ENCODE results near the gene ANKRD18B. TPM values are rescaled to one million over a fixed set of nuclear protein-coding genes. Genes with fewer than 3 reads are reported as not detected.
A peak's percentile ranks its signal among the peaks of the same experiment; 100 is the strongest.
"Not testable (repeated sequence)": the region's sequence is repeated elsewhere in the genome, so short reads cannot be mapped to it uniquely, and the experiment has no call there.

The ANKRD18B gene
- 1 to 10 TPM in 3 of 4 donors, under 1 TPM in 1; 0.93 to 1.4 (median 1.1) TPM for polyA plus RNA-seq (ENCODE audit: insufficient read length in 4 of 4)

DNA sequence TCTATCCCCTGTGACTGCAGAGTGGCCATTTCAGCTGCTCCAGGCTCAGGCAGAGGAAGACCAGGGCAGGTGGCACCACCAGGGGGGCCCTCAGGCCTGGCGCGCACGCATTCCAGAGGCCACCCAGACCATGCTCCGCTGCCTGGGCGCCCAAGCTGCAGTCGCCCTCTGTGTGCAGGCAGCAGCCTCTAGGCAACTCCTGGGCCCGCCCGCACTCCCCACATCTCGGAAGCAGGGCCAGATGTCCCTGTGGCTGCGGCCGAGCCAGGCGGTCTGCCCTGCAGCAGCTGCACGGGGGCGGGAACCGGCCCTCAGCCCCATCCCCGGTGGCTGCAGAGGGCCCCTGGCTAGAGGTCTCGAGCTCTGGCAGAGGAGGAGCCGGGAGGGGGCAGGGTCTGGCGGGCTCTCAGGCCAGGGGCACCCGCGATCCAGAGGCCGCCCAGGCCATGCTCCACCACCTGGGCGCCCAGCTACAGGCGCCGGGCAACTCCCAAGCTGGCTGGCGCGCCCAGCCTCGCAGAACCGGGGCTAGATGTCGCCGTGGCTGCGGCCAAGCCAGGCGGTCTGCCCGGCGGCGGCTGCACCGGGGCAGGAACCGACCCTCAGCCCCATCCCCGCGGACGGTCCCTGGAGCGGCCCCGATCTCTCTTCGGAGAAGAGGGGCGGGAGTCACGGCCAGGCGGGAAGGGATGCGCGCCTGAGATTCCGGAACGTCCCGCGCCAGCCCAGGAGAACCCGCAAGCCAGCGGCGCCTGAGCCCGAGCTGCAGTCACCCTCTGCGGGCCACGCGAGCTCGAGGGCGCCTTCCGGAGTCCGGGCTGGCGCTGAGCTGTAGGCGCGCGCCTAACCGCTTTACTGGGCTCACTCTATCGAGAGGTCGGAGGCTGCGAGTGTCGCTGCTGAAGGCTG, at the start of gene ANKRD18B:
Gene ANKRD18B (plus strand): TSS at position 855 of the 909 bp plus-strand sequence. CDS start 239 bp downstream, outside the sequence.
- DNase-seq (ENCODE audit: low read depth in 4 of 4, low spot score in 3 of 4) = peak in 1 of 4 donors; percentile 16

DNA sequence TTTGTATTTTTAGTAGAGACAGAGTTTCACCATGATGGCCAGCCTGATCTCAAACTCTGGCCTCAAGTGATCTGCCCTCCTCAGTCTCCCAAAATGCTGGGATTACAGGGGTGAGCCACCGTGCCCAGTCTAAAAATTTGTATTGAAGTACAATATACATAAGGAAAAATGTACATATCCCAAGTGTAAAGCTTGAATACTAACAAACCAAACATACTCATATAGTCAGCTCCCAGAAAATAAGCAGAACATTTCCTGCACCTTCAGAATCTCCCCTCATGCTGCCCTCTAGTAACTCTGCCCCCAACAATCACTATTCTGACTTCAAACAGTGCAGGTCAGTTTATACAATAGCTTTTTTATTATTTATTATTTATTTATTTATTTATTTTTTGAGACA, 48.7 kb upstream of the ANKRD18B start:
- no peak for DNase-seq (ENCODE audit: low read depth in 4 of 4, low spot score in 3 of 4)

DNA sequence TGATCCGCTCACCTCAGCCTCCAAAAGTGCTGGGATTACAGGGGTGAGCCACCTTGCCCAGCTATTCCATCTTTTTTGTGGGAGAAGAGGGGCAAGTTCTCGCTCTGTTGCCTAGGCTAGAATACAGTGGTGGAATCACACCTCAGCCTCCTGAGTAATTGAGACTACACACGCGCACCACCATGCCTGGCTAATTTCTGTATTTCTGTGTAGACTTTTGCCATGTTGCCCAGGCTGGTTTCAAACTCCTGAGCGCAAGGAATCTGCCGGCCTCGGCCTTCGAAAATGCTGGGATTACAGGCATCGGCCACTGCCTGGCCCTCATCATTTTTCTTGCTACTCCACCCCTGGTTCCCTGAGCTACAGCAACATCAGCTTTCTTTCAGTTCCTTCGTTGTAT, 47.5 kb upstream of the ANKRD18B start:
- DNase-seq (ENCODE audit: low read depth in 4 of 4, low spot score in 3 of 4) = no peak

DNA sequence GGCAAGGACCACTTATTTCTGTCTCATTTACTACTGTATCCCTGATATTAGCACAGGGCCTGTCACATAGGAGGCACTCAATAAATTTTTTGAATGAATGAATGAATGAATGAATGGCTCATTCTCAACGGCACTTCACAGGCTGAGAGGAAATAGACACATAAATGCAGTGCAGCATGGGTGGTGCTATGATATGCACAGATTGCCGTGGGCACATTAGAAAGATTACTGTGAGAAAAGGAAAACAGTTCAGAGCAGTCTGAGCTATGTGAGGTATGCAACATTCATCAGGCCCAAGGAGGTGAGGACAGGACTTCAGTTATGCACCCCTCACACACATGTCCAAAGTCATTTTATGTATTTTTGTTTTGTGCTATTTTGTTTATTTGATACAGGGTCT, 43.9 kb upstream of the ANKRD18B start:
- DNase-seq (ENCODE audit: low read depth in 4 of 4, low spot score in 3 of 4) = no peak

DNA sequence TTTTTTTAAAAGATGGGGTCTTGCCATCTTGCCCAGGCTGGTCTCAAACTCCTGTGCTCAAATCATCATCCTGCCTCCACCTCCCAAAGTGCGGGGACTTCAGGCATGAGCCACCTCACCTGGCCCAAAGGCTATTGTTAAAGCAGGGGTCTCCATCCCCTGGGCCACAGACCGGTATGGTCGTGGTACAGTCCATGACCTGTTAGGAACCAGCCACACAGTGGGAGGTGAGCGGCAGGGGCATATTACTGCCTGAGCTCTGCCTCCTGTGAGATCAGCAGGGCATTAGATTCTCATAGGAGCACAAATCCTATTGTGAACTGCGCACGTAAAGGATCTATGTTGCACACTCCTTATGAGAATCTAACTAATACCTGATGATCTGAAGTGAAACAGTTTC, 43.1 kb upstream of the ANKRD18B start:
- no peak for DNase-seq (ENCODE audit: low read depth in 4 of 4, low spot score in 3 of 4)

DNA sequence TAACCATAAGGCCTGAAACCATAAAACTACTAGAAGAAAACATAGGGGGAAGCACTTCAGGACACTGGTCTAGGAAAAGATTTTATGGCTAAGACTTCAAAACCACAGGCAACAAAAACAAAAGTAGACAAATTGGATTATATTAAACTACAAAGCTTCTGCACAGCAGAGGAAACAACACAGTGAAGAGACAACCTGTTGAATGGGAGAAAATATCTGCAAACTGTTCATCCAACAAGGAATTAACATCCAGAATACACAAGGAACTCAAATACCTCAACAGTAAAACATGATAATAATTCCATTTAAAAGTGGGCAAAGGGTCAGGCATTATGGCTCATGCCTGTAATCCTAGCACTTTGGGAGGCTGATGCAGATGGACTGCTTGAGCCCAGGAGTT, 38.7 kb upstream of the ANKRD18B start:
- DNase-seq (ENCODE audit: low read depth in 4 of 4, low spot score in 3 of 4) = not testable (repeated sequence)

DNA sequence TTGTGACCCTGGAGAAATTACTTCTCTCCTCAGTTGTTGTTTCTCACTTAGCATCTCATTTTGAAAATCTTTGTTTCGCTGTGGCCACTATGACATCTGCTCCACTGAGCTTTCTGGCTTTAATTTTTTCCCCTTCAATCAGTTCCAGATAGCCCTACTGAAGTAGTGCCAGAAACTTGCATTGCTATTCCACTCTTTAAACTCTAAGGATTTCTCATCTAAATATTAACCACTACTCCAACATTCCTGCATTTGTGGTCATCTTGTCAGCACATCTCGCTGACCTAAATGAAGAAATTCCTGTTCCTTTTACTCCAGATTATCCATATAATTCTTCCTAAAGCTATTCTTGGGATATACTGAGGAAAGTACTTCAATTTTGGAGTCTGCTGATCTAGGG, 35.0 kb upstream of the ANKRD18B start:
- DNase-seq (ENCODE audit: low read depth in 4 of 4, low spot score in 3 of 4) = no peak

DNA sequence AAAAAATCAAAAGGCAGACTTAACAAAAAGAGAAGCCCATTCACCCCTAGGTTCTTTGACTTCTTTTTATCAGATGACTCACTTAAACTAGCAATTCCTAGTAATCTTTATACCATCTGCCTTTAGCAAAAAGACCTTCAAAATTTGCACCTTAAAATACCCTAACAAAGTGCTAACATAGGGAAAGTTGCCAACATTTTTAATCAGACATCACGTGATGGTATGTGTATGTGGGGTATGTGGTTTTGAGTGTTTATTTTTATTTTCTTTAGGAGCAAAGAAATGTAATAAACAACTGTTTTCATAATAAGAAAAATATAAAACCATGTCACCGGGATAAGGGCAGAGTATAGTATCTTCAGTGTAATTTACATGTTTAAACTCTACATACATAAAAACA, 30.2 kb upstream of the ANKRD18B start:
- DNase-seq (ENCODE audit: low read depth in 4 of 4, low spot score in 3 of 4) = not testable (repeated sequence)

DNA sequence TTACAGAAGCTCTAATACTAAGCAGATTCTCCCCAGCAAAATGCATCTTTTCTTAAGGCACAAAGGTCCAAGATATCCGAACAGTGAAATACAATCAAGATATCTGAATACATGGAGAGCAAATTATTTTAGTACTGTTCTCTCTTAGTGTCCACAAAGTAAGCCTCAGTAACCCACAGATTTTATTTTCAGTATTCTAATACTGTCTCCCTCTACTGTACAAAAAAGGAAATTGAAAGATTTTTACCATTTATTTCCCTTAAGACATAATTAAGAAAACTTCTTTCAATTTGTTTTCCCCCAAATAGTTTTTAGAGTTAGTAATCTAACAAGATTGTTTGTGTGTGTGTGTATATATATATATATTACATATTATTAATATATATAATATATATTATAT, 25.7 kb upstream of the ANKRD18B start:
- DNase-seq (ENCODE audit: low read depth in 4 of 4, low spot score in 3 of 4) = no peak

DNA sequence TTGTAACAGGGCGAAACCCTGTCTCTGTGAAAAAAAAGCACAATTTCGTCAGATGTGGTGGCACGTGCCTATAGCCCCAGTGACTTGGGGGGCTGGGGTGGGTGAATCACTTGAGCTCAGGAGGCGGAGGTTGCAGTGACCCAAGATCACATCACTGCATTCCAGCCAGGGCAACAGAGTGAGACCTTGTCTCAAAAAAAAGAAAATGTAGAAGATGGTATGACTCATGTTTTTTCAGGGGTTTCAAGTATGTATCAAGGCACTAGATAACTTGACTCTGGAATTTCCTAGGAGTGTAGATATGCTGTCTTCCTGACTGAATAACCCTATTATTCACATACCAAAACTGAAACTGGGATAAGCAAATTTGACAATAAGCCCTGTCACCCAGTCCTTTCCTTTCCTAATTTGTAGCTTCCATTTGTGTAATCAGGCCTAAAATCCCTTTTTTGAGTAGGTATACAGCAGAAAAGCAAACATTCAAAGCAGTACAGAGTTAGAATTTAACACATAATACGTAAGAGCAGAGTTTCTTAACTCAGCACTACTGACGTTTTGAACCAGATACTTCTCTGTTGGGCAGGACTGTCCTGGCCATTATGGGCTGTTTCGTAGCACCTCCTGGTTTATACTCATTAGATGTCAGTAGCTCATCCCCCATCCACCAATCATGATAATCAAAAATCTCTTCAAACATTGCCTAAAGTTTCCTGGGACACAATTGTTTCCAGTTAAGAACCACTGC, 17.3 kb upstream of the ANKRD18B start:
- no peak for DNase-seq (ENCODE audit: low read depth in 4 of 4, low spot score in 3 of 4)

DNA sequence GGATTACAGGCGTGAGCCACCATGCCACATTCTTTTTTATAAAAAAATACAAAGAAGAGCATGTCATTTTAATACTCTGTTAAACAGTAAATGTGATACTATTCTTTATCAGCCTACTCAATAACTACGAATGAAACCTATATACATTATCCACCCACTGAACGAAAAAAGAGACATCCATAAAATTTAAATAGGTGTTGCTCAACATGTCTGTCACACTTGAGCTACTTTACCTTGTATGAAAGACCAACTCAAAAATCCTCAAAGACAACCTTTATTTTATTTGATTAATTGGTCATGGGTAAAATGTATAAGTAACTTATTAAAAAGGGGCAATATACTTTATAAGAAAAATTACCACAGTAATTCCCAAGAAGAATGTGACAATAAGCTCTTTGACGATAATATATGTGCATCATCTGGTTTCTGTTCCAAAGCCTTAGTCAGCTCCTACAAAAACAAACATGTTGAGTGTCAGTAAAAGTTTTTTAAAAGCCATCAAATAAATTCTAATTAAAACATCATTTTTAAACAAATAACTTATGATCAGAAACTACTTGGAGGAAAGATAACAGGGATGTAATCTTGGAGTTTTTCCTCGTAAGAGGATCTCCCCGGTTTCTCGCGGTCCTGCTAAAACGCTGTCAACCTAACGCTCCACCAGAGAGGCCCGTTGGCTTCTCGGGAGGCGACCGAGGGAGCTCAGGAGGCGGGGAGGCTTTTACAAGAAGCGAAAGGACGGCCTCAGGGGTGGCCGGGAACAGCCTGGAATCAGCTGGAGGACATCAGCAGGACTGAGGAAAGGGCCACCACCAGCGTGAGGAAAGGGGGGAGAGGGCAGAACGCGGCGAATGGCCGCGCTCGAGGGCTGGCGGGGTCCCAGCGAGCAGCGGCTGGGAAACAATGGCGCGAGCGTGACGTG, 13.5 kb upstream of the ANKRD18B start:
- peak; percentile 46 to 76 (median 58) for DNase-seq (ENCODE audit: low read depth in 4 of 4, low spot score in 3 of 4)

DNA sequence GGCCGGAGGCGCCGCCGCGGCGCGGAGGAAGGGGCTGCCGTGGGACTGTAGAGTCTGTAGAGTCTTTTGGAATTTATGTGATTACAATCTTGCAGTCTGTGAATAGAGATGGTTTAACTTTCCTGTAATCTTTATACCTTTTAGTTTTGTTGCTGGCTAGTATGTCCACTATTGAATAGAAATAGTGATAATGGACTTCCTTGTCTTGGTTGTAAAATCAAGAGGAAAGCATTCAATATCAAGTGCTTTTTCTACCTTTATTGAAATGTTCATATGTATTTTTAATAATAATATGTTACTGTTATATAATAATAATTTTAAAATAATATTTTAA, 12.9 kb upstream of the ANKRD18B start:
- not testable (repeated sequence) for DNase-seq (ENCODE audit: low read depth in 4 of 4, low spot score in 3 of 4)

DNA sequence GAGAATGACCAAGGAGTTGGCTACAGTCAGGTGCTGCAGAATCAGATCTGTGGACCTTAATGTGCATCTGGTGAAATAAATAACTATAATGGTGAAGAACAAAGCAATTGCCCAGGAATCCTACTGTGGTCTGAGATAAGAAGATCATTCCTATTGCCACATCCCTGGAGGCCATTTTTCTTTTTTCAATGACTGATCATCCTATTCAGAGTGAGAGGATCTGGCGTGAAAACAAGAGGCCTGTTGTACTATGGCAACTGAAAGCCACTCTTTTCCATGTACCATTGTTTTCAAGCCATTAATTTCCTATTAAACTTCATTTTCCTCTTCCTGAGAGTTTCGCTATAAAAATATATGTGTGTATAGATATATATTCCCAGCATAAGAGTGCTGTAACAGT, 11.5 kb upstream of the ANKRD18B start:
- DNase-seq (ENCODE audit: low read depth in 4 of 4, low spot score in 3 of 4) = not testable (repeated sequence)

DNA sequence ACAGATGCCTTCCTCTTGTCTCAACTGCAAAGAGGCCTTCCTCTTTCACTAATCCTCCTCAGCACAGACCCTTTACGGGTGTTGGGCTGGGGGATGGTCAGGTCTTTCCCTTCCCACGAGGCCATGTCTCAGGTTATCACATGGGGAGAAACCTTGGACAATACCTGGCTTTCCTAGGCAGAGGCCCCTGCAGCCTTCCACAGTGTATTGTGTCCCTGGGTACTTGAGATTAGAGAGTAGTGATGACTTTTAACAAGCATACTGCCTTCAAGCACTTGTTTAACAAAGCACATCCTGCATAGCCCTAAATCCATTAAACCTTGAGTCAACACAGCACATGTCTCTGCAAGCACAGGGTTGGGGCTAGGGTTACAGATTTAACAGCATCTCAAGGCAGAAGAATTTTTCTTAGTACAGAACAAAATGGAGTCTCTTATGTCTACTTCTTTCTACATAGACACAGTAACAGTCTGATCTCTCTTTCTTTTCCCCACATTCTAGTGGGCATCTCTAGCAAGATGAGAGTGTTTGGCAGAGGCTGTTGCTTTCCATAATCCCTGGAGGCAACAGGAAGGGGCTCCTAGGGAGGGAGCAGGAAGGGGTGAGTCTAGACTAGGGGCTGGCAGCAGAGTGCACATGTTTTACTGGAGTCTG, 8.6 kb upstream of the ANKRD18B start:
- not testable (repeated sequence) for DNase-seq (ENCODE audit: low read depth in 4 of 4, low spot score in 3 of 4)

DNA sequence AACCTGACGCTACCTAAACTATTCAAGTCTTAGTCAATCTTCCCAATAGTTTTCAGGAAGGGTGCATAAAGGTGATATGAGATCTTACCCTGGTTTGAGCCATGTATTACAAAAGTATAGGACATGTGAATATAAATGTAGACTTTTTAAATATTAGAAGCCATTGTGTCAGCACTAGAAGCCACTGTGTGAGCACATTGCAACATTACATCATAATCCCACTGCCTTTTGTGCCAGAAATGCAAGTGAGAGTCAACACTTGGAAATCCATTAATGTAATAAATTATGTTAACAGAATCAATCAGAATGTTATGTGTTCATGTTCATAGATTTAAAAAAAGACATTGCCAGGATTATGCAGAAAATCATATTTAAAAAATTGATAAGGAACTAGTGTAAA, 7.7 kb upstream of the ANKRD18B start:
- not testable (repeated sequence) for DNase-seq (ENCODE audit: low read depth in 4 of 4, low spot score in 3 of 4)

DNA sequence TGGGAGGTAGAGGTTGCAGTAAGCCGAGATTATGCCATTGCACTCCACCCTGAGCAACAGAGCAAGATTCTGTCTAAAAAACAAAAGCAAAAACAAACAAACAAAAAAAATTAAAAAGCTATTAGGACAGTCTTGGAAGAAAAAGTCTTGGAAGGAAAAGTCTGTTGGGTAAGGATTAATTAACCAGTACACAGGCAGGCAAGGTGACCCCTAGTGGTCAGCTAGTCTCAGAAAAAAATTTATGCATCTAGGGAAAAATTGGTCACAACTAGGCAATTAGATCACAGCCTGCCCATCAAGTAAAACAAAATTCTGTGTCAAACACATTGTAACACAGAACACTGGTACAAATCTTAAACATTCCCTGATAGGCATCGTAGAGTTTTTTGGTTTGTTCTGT, 6.7 kb upstream of the ANKRD18B start:
- no peak for DNase-seq (ENCODE audit: low read depth in 4 of 4, low spot score in 3 of 4)

DNA sequence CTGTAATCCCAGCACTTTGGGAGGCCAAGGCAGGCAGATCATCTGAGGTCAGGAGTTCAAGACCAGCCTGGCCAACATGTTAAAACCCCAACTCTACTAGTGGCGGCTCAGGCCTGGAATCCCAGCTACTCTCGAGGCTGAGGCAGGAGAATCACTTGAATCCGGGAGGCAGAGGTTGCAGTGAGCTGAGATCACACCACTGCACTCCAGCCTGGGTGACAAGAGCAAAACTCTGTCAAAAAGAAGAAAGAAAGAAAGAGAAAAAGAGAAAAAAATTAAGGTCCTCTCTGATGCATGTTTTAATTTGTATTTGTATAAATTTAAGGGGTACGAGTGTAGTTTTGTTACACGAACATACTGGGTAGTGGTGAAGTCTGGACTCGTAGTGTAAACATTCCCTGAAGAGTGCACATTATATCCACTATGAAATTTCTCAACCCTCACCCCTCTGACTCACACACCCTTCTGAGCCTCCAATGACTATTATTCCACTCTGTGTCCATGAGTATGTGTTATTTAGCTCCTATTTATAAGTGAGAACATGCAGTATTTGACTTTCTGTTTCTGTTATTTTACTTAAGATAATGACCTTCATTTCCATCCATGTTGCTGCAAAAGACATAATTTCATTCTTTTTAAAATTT, 6.0 kb upstream of the ANKRD18B start:
- not testable (repeated sequence) for DNase-seq (ENCODE audit: low read depth in 4 of 4, low spot score in 3 of 4)

DNA sequence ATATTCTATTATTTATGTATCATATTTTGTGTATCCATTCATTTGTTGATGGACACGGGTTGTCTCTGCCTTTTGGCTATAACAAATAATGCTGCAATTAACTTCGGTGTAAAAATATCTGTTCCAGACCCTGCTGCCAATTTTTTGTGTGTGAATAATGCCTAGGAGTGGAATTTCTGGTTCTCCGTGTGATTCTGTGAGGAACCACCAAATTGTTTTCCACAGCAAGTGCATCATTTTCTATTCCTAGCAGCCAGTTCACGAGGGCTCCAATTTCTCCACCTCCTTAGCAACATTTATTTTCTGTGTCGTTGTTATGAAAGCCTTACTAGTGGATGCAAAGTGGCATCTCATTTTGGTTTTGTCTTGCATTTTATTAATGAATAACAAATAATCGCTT, 2.2 kb upstream of the ANKRD18B start:
- DNase-seq (ENCODE audit: low read depth in 4 of 4, low spot score in 3 of 4) = not testable (repeated sequence)

DNA sequence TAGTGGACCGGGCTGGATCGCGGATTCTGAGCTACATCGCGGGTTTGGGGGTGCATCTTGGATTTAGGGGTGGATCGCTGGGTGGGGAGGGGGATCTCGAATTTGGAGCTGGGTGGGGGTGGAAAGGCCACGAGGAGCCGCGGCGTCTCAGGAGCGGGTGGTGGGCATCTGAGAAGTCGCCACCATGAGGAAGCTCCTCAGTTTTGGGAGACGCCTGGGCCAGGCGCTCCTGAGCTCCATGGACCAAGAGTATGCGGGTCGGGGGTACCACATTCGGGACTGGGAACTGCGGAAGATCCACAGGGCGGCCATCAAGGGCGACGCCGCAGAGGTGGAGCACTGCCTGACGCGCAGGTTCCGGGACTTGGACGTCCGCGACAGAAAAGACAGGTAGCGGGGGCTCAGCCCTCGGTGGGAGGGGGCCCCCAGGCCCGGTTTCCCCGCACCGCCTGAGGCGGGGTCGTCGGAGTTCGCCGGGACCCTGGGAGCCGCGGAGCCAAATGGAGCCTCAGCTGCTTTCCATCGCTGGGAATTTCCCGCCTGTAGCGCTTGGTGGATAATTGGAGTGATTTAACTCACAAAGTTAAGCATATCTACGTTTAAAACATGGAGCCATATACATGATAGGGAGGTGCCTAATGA, 376 bp downstream of the ANKRD18B start:
- DNase-seq (ENCODE audit: low read depth in 4 of 4, low spot score in 3 of 4) = no peak

Measured in right renal pelvis (tissue), 4 donors.